K562 (cell line): Measurements from ENCODE around the gene ZFPM1. TPM values are rescaled to one million over a fixed set of nuclear protein-coding genes. Genes with fewer than 3 reads are reported as not detected.

Experiments used
- ATF1 ChIP-seq, 2 experiments: fragments of 450-650 bp in 1 of 2; IDR thresholded peaks; 2 replicates each; pipeline ENCODE4 v1.6.1; 2016; ENCODE audit warnings: missing compliant biosample characterization in 1 of 2, missing genetic modification characterization in 1 of 2
- CSDE1 ChIP-seq, 2 experiments: fragments of 450-650 bp; IDR thresholded peaks; 2 replicates each; pipeline ENCODE4 v1.6.1; 2016; ENCODE audit warnings: mild to moderate bottlenecking in 1 of 2
- ETV6 ChIP-seq, 3 experiments: fragments of 150-350 bp in 1 of 3; sonication (generic) in 1 of 3; formaldehyde crosslinking in 1 of 3; IDR thresholded peaks; 2 replicates each; pipeline versions ENCODE4 v1.6.1 to v1.8.0; 2014 to 2022; ENCODE audit warnings: borderline replicate concordance in 2 of 3, low read depth in 2 of 3, antibody characterized with exemption in 1 of 3, low read length in 1 of 3, mild to moderate bottlenecking in 1 of 3, missing genetic modification reagents in 1 of 3
- EWSR1 ChIP-seq: fragments of 450-650 bp; IDR thresholded peaks from 2 replicates; pipeline ENCODE4 v1.6.1; 2018; ENCODE audit warnings: borderline replicate concordance, mild to moderate bottlenecking, low read depth, moderate library complexity; ENCODE audit not compliant: partially characterized antibody
- FOXJ3 ChIP-seq: sonication (generic); formaldehyde crosslinking; IDR thresholded peaks from 2 replicates; pipeline ENCODE4 v1.4.0; 2020; ENCODE audit warnings: mild to moderate bottlenecking, missing genetic modification reagents
- NFIC ChIP-seq: fragments of 450-650 bp; IDR thresholded peaks from 2 replicates; pipeline ENCODE4 v1.6.1; 2017; ENCODE audit warnings: mild to moderate bottlenecking, inconsistent platforms
- NR4A1 ChIP-seq, 2 experiments: fragments of 250-450 bp in 1 of 2; fragments of 450-650 bp in 1 of 2; sonication (Bioruptor Pico) in 1 of 2; IDR thresholded peaks; 2 replicates each; pipeline versions ENCODE4 v1.4.0 to v1.6.1; 2016 to 2020; ENCODE audit warnings: mild to moderate bottlenecking in 2 of 2, missing compliant biosample characterization in 1 of 2, missing genetic modification characterization in 1 of 2, moderate library complexity in 1 of 2
- POU5F1 ChIP-seq: fragments of 150-350 bp; IDR thresholded peaks from 2 replicates; pipeline ENCODE4 v1.6.1; 2014; ENCODE audit warnings: borderline replicate concordance, low read length, low read depth, mild to moderate bottlenecking; ENCODE audit not compliant: partially characterized antibody
- RBM39 ChIP-seq: fragments of 200-400 bp; formaldehyde crosslinking; optimal IDR thresholded peaks from 2 replicates; pipeline ENCODE3; 2018; ENCODE audit warnings: low read depth, low read length
- SMAD4 ChIP-seq: fragments of 250-450 bp; sonication (Bioruptor Pico); conservative IDR thresholded peaks from 2 replicates; pipeline ENCODE4 v1.8.0; 2021; ENCODE audit warnings: inconsistent platforms, mild to moderate bottlenecking, moderate library complexity
- SPI1 ChIP-seq: IDR thresholded peaks from 2 replicates; pipeline ENCODE4 v1.6.1; 2011; ENCODE audit warnings: low read depth, low read length, control low read depth, borderline replicate concordance
- TAF15 ChIP-seq: fragments of 200-400 bp; formaldehyde crosslinking; IDR thresholded peaks from 2 replicates; pipeline ENCODE4 v1.6.1; 2017; ENCODE audit warnings: mild to moderate bottlenecking, low read depth, low read length, moderate library complexity
- TBP ChIP-seq: optimal IDR thresholded peaks from 2 replicates; pipeline ENCODE3; 2011; ENCODE audit warnings: low read depth, low read length, improper control_type of control experiment
- ZNF445 ChIP-seq: fragments of 250-450 bp; sonication (Bioruptor Pico); IDR thresholded peaks from 2 replicates; pipeline ENCODE4 v1.4.0; 2020; ENCODE audit warnings: low read depth, mild to moderate bottlenecking, moderate library complexity
- ZNF764 ChIP-seq: fragments of 250-450 bp; sonication (Bioruptor Pico); IDR thresholded peaks from 2 replicates; pipeline ENCODE4 v1.4.0; 2020; ENCODE audit warnings: low read depth, mild to moderate bottlenecking, moderate library complexity
- polyA plus RNA-seq, 8 experiments: library from polyadenylated mRNA; depleted of rRNA in 4 of 8; stranded (reverse) in 5 of 8; unstranded in 3 of 8; fragments of >200 nt; fragmentation: Nextera tagmentation in 2 of 8; fragmentation: Illumina TruSeq in 1 of 8; extraction: Ambion mirVana in 2 of 8; extraction: Trizol in 1 of 8; gene quantifications; 2 replicates each; pipeline versions ENCODE4 v1.2.1 to v1.2.3, GENCODE V29; 2011 to 2014; ENCODE audit warnings: inconsistent platforms in 1 of 8, missing spikeins in 1 of 8
- total RNA-seq, 7 experiments: library from RNA; depleted of rRNA in 6 of 7; stranded (reverse); fragments of >200 nt in 6 of 7; fragmentation: Illumina TruSeq in 2 of 7; extraction: Trizol in 2 of 7; gene quantifications; 2 replicates each; pipeline versions ENCODE4 v1.2.1 to v1.2.3, GENCODE V29; 2011 to 2021; ENCODE audit warnings: low replicate concordance in 1 of 7
- TF ChIP-seq, protein P1 (sequence below): fragments of 450-650 bp; formaldehyde crosslinking; IDR thresholded peaks from 2 replicates; pipeline ENCODE4 v1.4.0; 2022; ENCODE audit warnings: missing genetic modification characterization
- TF ChIP-seq, protein P2 (sequence below): fragments of 200-800 bp; sonication (Bioruptor generic); IDR thresholded peaks from 2 replicates; pipeline ENCODE4 v1.6.1; 2017; ENCODE audit warnings: missing genetic modification characterization, missing compliant biosample characterization
- TF ChIP-seq, protein P3 (sequence below): sonication (generic); formaldehyde crosslinking; IDR thresholded peaks from 2 replicates; pipeline ENCODE4 v1.8.0; 2022; ENCODE audit warnings: mild to moderate bottlenecking, missing genetic modification reagents, borderline replicate concordance
- TF ChIP-seq, protein P4 (sequence below): fragments of 250-450 bp; sonication (Bioruptor Pico); IDR thresholded peaks from 2 replicates; pipeline ENCODE4 v1.4.0; 2020
- TF ChIP-seq, protein P5 (sequence below): sonication (generic); formaldehyde crosslinking; IDR thresholded peaks from 2 replicates; pipeline ENCODE4 v1.9.0; 2022; ENCODE audit warnings: mild to moderate bottlenecking, missing genetic modification reagents

ZFPM1 gene
- total and polyA plus RNA-seq, 9 of the 15 experiments (the other 6 are each of a cell fraction or from before 2014, with no cell fraction given), result 0.03 to 35.9 (median 1.4) TPM

DNA sequence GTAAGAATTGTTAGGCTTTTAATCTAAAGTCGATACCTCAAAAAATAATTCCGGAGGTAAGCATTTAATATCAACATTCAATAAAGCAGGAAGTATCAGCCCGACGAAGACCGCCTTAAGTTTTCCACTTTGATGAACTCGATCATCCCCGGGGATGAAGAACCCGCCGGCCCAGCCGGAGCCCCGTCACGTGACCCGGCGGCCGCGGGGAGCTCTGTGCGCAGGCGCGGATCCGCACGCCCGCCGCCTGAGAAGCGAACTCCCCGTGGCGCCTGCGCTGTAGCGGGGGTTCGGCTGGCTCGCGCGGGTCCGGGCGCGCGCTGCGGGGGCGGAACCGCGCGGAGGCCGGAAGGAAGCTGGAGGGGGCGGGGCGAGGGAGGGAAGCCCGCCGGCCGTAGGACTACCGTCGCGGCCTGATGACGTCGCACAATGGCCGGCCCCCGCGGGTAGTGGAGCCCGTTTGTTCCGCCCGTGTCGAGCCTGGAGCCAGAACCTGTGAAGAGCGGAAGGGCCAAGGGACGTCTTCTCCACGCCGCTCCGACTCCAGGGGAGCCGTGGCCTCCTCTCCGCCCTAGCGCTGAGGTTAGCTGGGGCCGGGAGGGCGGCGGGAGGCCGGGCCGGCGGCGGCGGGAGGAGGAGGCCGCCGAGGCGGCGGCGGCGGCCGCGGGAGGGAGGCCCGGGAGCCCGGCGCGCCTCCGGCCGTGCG, 117.1 kb downstream of the ZFPM1 start, which contains the start of gene ZC3H18 (continued):
- no peak for TF ChIP-seq POU5F1
- TF ChIP-seq, protein P1, sequence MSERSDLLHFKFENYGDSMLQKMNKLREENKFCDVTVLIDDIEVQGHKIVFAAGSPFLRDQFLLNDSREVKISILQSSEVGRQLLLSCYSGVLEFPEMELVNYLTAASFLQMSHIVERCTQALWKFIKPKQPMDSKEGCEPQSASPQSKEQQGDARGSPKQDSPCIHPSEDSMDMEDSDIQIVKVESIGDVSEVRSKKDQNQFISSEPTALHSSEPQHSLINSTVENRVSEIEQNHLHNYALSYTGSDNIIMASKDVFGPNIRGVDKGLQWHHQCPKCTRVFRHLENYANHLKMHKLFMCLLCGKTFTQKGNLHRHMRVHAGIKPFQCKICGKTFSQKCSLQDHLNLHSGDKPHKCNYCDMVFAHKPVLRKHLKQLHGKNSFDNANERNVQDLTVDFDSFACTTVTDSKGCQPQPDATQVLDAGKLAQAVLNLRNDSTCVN (CRISPR knock-in tag), result no peak
- TF ChIP-seq FOXJ3 (CRISPR knock-in tag), result no peak
- TF ChIP-seq, protein P2, sequence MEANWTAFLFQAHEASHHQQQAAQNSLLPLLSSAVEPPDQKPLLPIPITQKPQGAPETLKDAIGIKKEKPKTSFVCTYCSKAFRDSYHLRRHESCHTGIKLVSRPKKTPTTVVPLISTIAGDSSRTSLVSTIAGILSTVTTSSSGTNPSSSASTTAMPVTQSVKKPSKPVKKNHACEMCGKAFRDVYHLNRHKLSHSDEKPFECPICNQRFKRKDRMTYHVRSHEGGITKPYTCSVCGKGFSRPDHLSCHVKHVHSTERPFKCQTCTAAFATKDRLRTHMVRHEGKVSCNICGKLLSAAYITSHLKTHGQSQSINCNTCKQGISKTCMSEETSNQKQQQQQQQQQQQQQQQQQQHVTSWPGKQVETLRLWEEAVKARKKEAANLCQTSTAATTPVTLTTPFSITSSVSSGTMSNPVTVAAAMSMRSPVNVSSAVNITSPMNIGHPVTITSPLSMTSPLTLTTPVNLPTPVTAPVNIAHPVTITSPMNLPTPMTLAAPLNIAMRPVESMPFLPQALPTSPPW (CRISPR knock-in tag), result peak; percentile 95
- no peak for TF ChIP-seq ZNF445 (CRISPR knock-in tag)
- TF ChIP-seq EWSR1, result no peak
- TF ChIP-seq, protein P3, sequence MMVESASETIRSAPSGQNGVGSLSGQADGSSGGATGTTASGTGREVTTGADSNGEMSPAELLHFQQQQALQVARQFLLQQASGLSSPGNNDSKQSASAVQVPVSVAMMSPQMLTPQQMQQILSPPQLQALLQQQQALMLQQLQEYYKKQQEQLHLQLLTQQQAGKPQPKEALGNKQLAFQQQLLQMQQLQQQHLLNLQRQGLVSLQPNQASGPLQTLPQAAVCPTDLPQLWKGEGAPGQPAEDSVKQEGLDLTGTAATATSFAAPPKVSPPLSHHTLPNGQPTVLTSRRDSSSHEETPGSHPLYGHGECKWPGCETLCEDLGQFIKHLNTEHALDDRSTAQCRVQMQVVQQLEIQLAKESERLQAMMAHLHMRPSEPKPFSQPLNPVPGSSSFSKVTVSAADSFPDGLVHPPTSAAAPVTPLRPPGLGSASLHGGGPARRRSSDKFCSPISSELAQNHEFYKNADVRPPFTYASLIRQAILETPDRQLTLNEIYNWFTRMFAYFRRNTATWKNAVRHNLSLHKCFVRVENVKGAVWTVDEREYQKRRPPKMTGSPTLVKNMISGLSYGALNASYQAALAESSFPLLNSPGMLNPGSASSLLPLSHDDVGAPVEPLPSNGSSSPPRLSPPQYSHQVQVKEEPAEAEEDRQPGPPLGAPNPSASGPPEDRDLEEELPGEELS (CRISPR knock-in tag), result no peak
- no peak for TF ChIP-seq ZNF764 (CRISPR knock-in tag)
- no peak for TF ChIP-seq TAF15
- TF ChIP-seq TBP, result peak; percentile 90
- TF ChIP-seq NFIC, result 0 out of 2 replicates have a peak, but pooled peaks have one; percentile 4
- TF ChIP-seq, protein P4, sequence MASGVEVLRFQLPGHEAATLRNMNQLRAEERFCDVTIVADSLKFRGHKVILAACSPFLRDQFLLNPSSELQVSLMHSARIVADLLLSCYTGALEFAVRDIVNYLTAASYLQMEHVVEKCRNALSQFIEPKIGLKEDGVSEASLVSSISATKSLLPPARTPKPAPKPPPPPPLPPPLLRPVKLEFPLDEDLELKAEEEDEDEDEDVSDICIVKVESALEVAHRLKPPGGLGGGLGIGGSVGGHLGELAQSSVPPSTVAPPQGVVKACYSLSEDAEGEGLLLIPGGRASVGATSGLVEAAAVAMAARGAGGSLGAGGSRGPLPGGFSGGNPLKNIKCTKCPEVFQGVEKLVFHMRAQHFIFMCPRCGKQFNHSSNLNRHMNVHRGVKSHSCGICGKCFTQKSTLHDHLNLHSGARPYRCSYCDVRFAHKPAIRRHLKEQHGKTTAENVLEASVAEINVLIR (CRISPR knock-in tag), result peak; percentile 94
- TF ChIP-seq ATF1 (CRISPR knock-in tag; IDR thresholded peaks at IDR 0.05), result peak; percentile 95
- peak; percentile 99 for TF ChIP-seq ATF1 (tag; IDR thresholded peaks at IDR 0.05)
- TF ChIP-seq SPI1, result peak; percentile 51; the same call in 1 of the 2 replicates
- TF ChIP-seq ETV6 (IDR thresholded peaks at IDR 0.05; ENCODE audit: borderline replicate concordance in 1 of 2, low read depth in 2 of 2, low read length in 1 of 2), result peak in 1 of 2 experiments; percentile 67; a peak in 1 of 4 replicates
- no peak for TF ChIP-seq ETV6 (CRISPR knock-in tag; IDR thresholded peaks at IDR 0.05; ENCODE audit: borderline replicate concordance)
- TF ChIP-seq, protein P5, sequence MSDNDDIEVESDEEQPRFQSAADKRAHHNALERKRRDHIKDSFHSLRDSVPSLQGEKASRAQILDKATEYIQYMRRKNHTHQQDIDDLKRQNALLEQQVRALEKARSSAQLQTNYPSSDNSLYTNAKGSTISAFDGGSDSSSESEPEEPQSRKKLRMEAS, result peak; percentile 36
- TF ChIP-seq CSDE1 (IDR thresholded peaks at IDR 0.05), result peak in 1 of 2 experiments; percentile 75; a peak in 1 of 4 replicates
- 0 out of 2 replicates have a peak, but pooled peaks have one; percentile 38 for TF ChIP-seq SMAD4
- TF ChIP-seq NR4A1 (CRISPR knock-in tag; IDR thresholded peaks at IDR 0.05), result no peak
- 0 out of 2 replicates have a peak, but pooled peaks have one; percentile 69 for TF ChIP-seq NR4A1 (tag; IDR thresholded peaks at IDR 0.05)
- TF ChIP-seq RBM39, result no peak
